ENCODE results near the gene ANO1.

GRCh38 chr11:70169632-70170031 lies 91.5 kb downstream of the ANO1 start:
- no peak for TF ChIP-seq CTCF (IDR thresholded peaks at IDR 0.05)
- TF ChIP-seq POLR2A (IDR thresholded peaks at IDR 0.05): no peak

Measured in Peyer's patch (tissue), 4 donors.